Dendritic cell treated with granulocyte-macrophage colony-stimulating factor and Interleukin-4, amounts not matched to agents 40 ng/mL and 50 ng/mL, for 4 days (primary cell): ENCODE measurements around the gene EPB41L5.
"Not testable (repeated sequence)": the region's sequence is repeated elsewhere in the genome, so short reads cannot be mapped to it uniquely, and the experiment has no call there.

Experiments
- H3K27ac Mint-ChIP-seq: one replicate; pipeline ENCODE4 v1.8.0; 2022; ENCODE audit warnings: mild to moderate bottlenecking, mixed read lengths
- H3K27me3 Mint-ChIP-seq: one replicate; pipeline ENCODE4 v1.8.0; 2022; ENCODE audit warnings: mild to moderate bottlenecking, mixed read lengths
- H3K36me3 Mint-ChIP-seq: one replicate; pipeline ENCODE4 v1.8.0; 2022; ENCODE audit warnings: low read depth, mixed read lengths
- H3K4me1 Mint-ChIP-seq: one replicate; pipeline ENCODE4 v1.8.0; 2022; ENCODE audit warnings: low read depth, mixed read lengths
- H3K4me3 Mint-ChIP-seq: one replicate; pipeline ENCODE4 v1.8.0; 2022; ENCODE audit warnings: mild to moderate bottlenecking, moderate library complexity, mixed read lengths
- H3K9me3 Mint-ChIP-seq: one replicate; pipeline ENCODE4 v1.8.0; 2022; ENCODE audit warnings: mixed read lengths
- intact Hi-C: fragments of 100-400 bp; cut with micrococcal nuclease; formaldehyde crosslinking; loops from one replicate; pipeline ENCODE4 v1.15.0; 2022

The EPB41L5 gene

DNA sequence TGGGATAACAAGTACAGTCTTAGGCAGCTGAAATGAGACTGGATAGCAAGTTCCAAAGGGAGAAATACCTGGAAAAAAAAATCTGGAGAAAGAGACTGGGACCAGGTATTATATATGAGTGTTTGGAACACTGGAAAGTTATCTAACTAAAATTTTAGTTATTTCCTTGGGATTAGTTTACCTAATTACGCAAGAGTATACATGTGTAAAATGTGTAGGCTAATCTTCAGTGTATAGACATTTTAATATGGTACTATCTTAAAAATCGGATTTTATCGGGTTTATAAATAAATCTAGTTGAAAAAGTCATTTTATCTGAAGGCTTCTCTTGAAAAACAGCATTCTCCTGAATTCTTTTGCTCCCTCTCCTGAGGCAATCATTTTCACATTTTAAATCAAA lies 3.9 kb downstream of the EPB41L5 start:
- H3K36me3 Mint-ChIP-seq, result no peaks in the 10 kb centered on the region
- peaks cover 31% of the 10 kb centered on the region for H3K27me3 Mint-ChIP-seq
- H3K27ac Mint-ChIP-seq, result no peak overlapping the region
- intact Hi-C loops, result no loop called here
- H3K9me3 Mint-ChIP-seq, result no peaks in the 10 kb centered on the region
- peaks cover 8% of the 10 kb centered on the region for H3K4me1 Mint-ChIP-seq
- H3K4me3 Mint-ChIP-seq, result no peak overlapping the region

DNA sequence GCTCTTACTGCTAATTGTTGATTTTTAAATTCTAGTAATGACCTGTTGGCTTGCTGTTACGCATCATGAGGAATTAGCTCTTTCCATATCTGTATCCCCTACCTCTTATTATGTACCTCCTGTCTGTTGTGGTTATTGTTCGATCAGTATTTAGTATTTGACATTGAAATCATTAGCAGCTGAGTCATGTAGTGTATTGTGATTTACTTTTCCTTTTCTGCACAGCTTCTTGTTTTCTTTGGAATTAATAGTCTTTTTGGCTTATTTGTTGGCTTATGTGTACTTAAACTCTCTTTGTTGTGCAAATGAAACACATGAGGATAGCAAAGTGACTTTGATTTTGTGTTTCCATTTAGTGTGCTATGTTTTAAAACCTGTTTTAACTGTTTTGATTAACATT lies 4.3 kb downstream of the EPB41L5 start:
- Mint-ChIP-seq H3K36me3 (no peaks in the 10 kb centered on the region), H3K4me1 (peaks cover 6% of the 10 kb centered on the region), H3K9me3 (no peaks in the 10 kb centered on the region), H3K27me3 (peaks cover 27% of the 10 kb centered on the region), H3K27ac (no peak overlapping the region), H3K4me3 (no peak overlapping the region)
- intact Hi-C loops, result no loop called here

DNA sequence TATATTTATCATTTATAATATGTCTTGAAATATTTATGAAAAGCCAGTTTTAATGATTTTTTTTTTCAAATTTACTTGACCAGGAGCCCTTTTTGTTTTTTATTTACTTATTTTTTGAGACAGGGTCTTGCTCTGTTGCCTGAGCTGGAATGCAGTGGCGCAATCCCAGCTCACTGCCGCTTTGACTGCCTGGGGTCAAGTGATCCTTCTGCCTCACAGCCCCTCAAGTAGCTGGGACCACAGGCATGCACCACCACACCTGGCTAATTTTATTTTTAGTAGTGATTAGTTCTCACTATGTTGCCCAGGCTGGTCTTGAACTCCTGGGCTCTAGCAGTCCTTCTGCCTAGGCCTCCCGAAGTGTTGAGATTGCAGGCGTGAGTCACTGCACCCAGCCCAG lies 5.7 kb downstream of the EPB41L5 start:
- H3K27ac Mint-ChIP-seq, result no peak overlapping the region
- no peaks in the 10 kb centered on the region for H3K9me3 Mint-ChIP-seq
- intact Hi-C loops, result no loop called here
- H3K4me3 Mint-ChIP-seq, result no peak overlapping the region
- peaks cover 19% of the 10 kb centered on the region for H3K27me3 Mint-ChIP-seq
- no peaks in the 10 kb centered on the region for H3K36me3 Mint-ChIP-seq
- H3K4me1 Mint-ChIP-seq, result no peaks in the 10 kb centered on the region

DNA sequence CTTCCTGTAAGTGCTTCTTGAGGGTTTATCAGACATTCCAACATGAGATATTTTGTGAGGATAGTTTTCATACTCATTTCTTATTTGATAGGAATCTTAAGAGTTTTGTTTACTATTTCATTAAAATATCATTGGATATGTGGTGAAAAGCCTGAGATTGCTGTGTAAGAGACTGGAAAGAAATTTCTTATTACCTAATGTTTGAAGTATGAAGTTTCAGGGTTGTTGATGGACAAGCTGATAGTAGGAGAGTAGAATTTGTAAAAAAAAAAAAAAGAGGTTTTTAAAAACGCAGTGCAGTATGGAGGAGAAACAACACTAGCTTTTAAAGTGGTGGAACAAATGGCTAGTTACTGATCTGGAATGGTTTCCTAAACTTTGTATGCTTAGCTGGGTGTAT lies 7.7 kb downstream of the EPB41L5 start:
- intact Hi-C loops, result no loop called here

DNA sequence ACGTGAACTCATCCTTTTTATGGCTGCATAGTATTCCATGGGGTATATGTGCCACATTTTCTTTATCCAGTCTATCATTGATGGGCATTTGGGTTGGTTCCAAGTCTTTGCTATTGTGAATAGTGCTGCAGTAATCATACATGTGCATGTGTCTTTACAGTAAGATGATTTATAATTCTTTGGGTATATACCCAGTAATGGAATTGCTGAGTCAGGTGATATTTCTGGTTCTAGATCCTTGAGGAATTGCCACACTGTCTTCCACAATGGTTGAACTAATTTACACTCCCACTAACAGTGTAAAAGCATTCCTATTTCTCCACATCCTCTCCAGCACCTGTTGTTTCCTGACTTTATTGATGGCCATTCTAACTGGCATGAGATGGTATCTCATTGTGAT lies 9.6 kb downstream of the EPB41L5 start:
- H3K4me1 Mint-ChIP-seq, intact Hi-C loops, H3K4me3 Mint-ChIP-seq, H3K36me3 Mint-ChIP-seq, H3K27ac Mint-ChIP-seq, H3K27me3 Mint-ChIP-seq: not testable (repeated sequence)
- peaks cover 13% of the 10 kb centered on the region for H3K9me3 Mint-ChIP-seq

More for the DNA sequence above, 7.7 kb downstream of the EPB41L5 start:
- Mint-ChIP-seq H3K27me3 (peaks cover 6% of the 10 kb centered on the region), H3K4me1 (no peaks in the 10 kb centered on the region), H3K36me3 (no peaks in the 10 kb centered on the region), H3K27ac (no peak overlapping the region), H3K9me3 (peaks cover 12% of the 10 kb centered on the region), H3K4me3 (no peak overlapping the region)

DNA sequence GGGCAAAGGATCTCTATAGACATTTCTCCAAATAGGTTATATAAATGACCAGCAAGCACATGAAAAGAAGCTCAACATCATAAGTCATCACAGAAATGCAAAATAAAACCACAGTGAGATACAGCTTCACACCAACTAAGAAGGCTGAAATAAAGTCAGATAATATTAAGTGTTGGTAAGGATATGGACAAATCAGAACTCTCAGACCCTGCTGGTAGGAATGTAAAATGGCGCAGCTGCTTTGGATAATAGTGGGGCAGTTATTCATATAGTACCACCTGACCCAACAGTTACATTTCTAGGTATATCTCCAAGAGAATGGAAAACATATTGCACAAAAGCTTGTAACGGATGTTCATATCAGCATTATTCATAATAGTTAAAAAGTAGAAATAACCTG lies 14.0 kb downstream of the EPB41L5 start:
- Mint-ChIP-seq H3K27me3 (no peaks in the 10 kb centered on the region), H3K36me3 (no peaks in the 10 kb centered on the region), H3K9me3 (peaks cover 13% of the 10 kb centered on the region), H3K4me1 (no peaks in the 10 kb centered on the region), H3K4me3 (no peak overlapping the region), H3K27ac (no peak overlapping the region)
- intact Hi-C loops, result no loop called here

DNA sequence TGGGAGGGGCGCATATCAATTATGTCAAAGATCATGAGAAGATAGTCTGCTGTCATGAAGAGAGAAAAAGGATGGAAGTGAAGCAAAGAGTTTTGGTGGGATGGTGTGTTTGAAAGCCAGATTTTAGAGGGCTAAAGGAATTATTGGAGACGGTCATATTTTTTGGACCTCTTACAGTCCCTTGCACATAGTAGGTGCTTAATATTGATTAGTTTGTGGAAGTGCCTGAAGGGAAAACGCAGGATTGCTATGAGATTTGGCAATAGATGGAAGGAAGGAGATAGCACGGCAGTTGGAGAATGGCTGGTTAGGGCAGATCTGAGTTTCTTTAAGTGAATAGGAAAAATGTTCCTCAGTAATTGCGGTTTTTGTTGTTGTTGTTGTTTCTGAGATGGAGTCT lies 15.9 kb downstream of the EPB41L5 start:
- H3K9me3 Mint-ChIP-seq, result peaks cover 13% of the 10 kb centered on the region
- H3K4me3 Mint-ChIP-seq, result no peak overlapping the region

DNA sequence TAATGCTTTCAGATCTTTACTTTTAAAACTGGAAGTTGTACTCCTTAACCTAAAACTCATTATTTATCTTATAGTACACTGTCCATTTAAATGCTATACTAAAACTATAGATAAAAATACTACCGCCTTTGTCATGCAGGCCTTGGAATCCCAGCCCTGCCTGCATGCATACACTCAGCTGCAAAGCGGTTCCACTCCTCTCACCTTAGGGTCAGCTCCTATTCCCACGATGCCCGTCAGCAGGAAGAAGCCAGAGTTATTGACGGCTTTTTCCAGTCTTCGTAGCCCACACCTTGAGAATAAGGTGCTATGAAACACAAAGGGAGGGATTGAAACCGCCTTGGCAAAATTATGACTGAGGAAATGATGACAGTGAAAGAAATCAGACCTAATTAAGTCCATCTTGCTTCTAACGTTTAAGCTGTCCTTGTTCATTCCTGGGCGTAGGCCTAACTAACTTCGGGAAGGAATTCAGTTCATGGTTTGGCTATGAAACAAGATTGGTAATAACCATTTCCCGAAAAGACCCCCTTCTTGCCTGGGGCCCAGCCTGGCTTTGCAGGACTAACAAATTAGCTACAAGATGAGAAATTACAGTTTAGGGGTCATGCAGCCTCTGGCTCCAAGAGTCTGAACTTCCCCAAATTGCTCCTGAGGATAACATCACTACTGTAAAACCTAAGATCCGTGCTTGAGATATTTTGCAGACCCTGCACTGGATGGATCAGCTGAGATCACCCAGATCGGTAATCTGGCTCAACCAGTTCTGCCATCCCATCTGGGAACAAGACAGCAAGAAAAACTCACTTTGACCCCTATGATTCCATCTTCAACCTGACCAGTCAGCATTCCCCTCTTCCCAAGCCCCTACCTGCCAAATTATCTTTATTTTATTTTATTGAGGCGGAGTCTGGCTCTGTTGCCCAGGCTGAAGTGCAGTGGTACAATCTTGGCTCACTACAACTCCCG lies 17.1 kb downstream of the EPB41L5 start:
- Mint-ChIP-seq H3K27ac (no peak overlapping the region), H3K36me3 (no peaks in the 10 kb centered on the region), H3K4me1 (no peaks in the 10 kb centered on the region), H3K4me3 (no peak overlapping the region), H3K27me3 (no peaks in the 10 kb centered on the region), H3K9me3 (peaks cover 7% of the 10 kb centered on the region)
- intact Hi-C loops, result no loop called here

More for the DNA sequence above, 15.9 kb downstream of the EPB41L5 start:
- H3K27ac Mint-ChIP-seq, result no peak overlapping the region
- H3K36me3 Mint-ChIP-seq, result no peaks in the 10 kb centered on the region
- H3K27me3 Mint-ChIP-seq, result no peaks in the 10 kb centered on the region
- H3K4me1 Mint-ChIP-seq, result no peaks in the 10 kb centered on the region
- intact Hi-C loops, result no loop called here

DNA sequence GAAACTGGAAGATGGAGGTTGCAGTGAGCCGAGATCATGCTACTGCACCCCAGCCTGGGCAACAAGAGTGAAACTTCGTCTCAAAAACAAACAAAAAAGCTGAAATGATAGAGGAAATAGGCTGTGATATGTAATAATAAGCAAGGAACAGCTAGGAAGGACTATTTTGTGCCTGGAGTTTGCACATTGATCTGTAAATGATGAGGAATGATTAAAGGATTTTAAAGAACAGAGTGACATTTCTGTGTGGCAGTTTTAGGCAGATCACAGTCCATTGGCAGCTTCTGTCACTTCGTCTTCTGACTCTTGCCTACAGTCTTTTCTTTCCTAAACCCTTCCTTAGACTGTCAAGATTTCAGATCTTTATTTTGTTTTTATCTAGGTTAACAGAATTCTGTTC lies 19.4 kb downstream of the EPB41L5 start:
- H3K9me3 Mint-ChIP-seq, result no peaks in the 10 kb centered on the region
- intact Hi-C loops, result no loop called here

DNA sequence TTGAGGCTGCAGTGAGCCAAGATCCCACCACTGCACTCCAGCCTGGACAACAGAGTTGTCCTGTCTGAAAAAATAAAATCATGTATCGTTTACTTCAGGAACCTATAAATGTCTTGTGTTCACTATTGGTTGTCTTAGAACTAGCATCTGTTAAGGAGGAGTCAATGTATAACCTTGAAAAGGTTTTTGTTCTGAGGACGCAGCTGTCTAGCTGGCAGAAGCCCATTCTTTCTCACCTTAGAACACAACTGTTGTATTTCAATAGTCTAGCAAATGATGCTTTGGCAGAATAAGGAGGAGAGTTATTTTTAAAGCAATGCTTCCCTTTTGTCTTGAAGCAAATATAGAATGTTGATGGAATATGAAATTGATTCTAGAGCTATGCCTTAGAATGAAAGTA lies 21.1 kb downstream of the EPB41L5 start:
- intact Hi-C loops, result no loop called here
- Mint-ChIP-seq H3K4me3 (no peak overlapping the region), H3K36me3 (no peaks in the 10 kb centered on the region), H3K27ac (no peak overlapping the region), H3K4me1 (no peaks in the 10 kb centered on the region), H3K9me3 (no peaks in the 10 kb centered on the region), H3K27me3 (no peaks in the 10 kb centered on the region)

More for the DNA sequence above, 19.4 kb downstream of the EPB41L5 start:
- Mint-ChIP-seq H3K27ac (no peak overlapping the region), H3K4me1 (no peaks in the 10 kb centered on the region), H3K27me3 (no peaks in the 10 kb centered on the region), H3K36me3 (no peaks in the 10 kb centered on the region), H3K4me3 (no peak overlapping the region)

DNA sequence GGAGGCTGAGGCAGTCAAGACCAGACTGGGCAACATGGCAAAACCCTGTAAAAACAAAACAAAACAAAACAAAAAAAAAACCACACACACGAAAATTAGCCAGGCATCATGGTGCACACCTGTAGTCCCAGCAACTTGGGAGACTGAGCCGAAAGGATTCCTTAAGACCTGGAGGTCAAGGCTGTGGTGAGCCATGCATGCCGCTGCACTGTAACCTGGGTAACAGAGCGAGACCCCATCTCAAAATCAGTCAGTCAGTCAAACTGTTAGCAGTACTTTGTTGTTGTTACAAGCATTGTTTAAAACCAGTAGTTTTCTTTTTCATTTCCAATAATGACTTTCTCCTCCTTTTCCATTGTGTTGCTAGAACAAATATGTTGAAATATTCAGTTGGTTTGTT lies 21.7 kb downstream of the EPB41L5 start:
- Mint-ChIP-seq H3K27me3 (no peaks in the 10 kb centered on the region), H3K4me3 (no peak overlapping the region)
- intact Hi-C loops, result no loop called here

DNA sequence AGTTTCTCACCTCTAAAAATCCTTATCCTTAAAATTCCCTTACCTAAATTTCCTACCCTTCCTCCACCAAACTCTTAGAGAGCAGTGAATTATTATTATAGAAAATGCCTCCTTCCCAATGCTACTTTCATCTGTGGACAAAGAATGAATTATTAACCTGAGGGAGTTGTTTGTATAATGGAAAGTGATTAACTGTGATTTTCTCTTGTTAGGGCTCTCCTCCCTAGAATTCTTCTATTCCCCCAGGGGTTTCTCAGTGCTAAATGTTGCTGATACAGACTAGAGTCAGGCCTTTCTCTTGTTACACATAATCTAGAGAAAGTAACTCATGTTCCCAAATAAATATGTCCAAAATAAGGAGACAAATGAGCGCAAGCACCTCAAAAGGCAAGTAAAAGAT lies 23.3 kb downstream of the EPB41L5 start:
- Mint-ChIP-seq H3K27ac (no peak overlapping the region), H3K4me3 (no peak overlapping the region), H3K27me3 (no peaks in the 10 kb centered on the region), H3K36me3 (no peaks in the 10 kb centered on the region), H3K9me3 (no peaks in the 10 kb centered on the region), H3K4me1 (no peaks in the 10 kb centered on the region)
- intact Hi-C loops, result no loop called here

More for the DNA sequence above, 21.7 kb downstream of the EPB41L5 start:
- Mint-ChIP-seq H3K27ac (no peak overlapping the region), H3K9me3 (no peaks in the 10 kb centered on the region), H3K4me1 (no peaks in the 10 kb centered on the region), H3K36me3 (no peaks in the 10 kb centered on the region)

DNA sequence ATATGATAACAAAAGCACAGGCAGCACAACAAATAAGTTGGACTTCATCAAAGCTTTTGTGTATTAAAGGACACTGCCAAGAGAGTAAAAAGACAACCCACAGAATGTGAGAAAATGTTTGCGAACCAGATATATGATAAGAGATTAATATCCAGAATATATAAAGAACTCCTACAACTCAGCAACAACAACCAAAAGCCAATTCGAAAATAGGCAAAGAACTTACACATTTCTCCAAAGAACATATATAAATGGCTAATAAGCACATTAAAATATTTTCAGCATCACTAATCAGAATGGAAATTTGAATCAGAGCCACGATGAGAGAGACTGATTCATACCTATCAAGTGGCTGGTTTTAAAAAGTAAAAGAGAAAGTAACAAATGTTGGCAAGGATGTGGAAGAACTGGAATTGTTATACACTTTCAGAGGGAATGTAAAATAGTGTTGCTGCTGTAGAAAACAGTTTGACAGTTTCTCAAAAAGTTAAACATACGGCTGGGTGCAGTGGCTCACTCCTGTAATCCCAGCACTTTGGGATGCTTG lies 25.2 kb downstream of the EPB41L5 start:
- Mint-ChIP-seq H3K27ac (no peak overlapping the region), H3K4me1 (no peaks in the 10 kb centered on the region), H3K36me3 (no peaks in the 10 kb centered on the region)

DNA sequence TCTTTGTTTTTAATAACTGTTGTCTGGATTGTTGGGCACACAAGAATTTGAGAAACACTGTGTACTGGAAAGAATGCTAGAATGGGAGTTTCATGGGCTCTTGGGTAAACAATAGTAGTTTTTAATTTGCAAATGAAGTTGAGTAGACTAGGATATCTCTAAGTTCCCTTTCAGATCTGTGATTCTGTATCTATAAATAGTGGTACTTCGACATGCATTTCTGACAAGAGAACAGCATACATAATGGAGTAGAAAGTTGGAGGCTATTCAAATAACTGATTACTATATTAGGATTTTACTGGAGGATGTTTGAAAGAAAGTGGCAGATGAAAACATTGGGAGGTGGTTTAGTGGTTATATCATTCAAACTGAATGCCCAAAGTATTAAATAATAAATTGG lies 29.5 kb downstream of the EPB41L5 start:
- no peaks in the 10 kb centered on the region for H3K27me3 Mint-ChIP-seq
- no peaks in the 10 kb centered on the region for H3K4me1 Mint-ChIP-seq
- no peaks in the 10 kb centered on the region for H3K36me3 Mint-ChIP-seq
- H3K9me3 Mint-ChIP-seq, result no peaks in the 10 kb centered on the region
- H3K27ac Mint-ChIP-seq, result no peak overlapping the region
- no peak overlapping the region for H3K4me3 Mint-ChIP-seq
- intact Hi-C loops, result no loop called here

More for the DNA sequence above, 25.2 kb downstream of the EPB41L5 start:
- Mint-ChIP-seq H3K27me3 (no peaks in the 10 kb centered on the region), H3K9me3 (no peaks in the 10 kb centered on the region), H3K4me3 (no peak overlapping the region)
- intact Hi-C loops, result no loop called here
